IMR-90 (cell line): ENCODE data around the gene CHGA. TPM values are rescaled to one million over a fixed set of nuclear protein-coding genes. Genes with fewer than 3 reads are reported as not detected.

Source experiments
- ATAC-seq: fragments of 200-7000 bp; cut with Tn5 transposase; 2 replicates; pipeline ENCODE4 v1.9.1; 2020; ENCODE audit warnings: low read depth, mild to moderate bottlenecking, moderate library complexity
- BruUV-seq: library from RNA; stranded (reverse); fragments of 400-500 nt; replicated peaks from 2 replicates; lab custom pipeline; 2021; lab: Mats Ljungman, UMichigan
- CTCF ChIA-PET: fragments of 300-600 bp; formaldehyde crosslinking; extraction: SDS; loops from one replicate; lab custom pipeline; 2021; ENCODE audit warnings: antibody characterized with exemption; lab: Yijun Ruan, JAX
- POLR2A ChIA-PET: fragments of 300-600 bp; sonication (Branson Sonifier 250); formaldehyde crosslinking; loops from one replicate; lab custom pipeline; 2022; ENCODE audit warnings: antibody characterized with exemption; ENCODE audit not compliant: unreplicated experiment; lab: Charles Lee
- DNase-seq: peaks from one replicate; pipeline ENCODE4 v3.0.0; 2013
- H2AFZ ChIP-seq: replicated peaks from 2 replicates; pipeline ENCODE3; 2013; ENCODE audit warnings: low read length, mild to moderate bottlenecking; ENCODE audit not compliant: poor library complexity
- H2AK5ac ChIP-seq: 2 replicates; pipeline ENCODE4 v1.6.1; 2013; ENCODE audit warnings: low read depth, low read length, inconsistent platforms
- H2AK9ac ChIP-seq: replicated peaks from 2 replicates; pipeline ENCODE3; 2013; ENCODE audit warnings: mild to moderate bottlenecking, low read depth, low read length, moderate library complexity; ENCODE audit not compliant: poor library complexity
- H2BK120ac ChIP-seq: 2 replicates; pipeline ENCODE4 v1.6.1; 2013; ENCODE audit warnings: low read depth, low read length, inconsistent platforms
- H2BK15ac ChIP-seq: 3 replicates; pipeline ENCODE4 v1.6.1; 2013; ENCODE audit warnings: low read depth, low read length, inconsistent platforms
- H2BK20ac ChIP-seq: 2 replicates; pipeline ENCODE4 v1.6.1; 2013; ENCODE audit warnings: low read depth, mild to moderate bottlenecking, inconsistent platforms, low read length, moderate library complexity
- H2BK5ac ChIP-seq: 2 replicates; pipeline ENCODE4 v1.6.1; 2013; ENCODE audit warnings: mild to moderate bottlenecking, low read depth, low read length, inconsistent platforms; ENCODE audit not compliant: poor library complexity, severe bottlenecking
- H3K14ac ChIP-seq: replicated peaks from 2 replicates; pipeline ENCODE4 v1.6.1; 2013; ENCODE audit warnings: low read depth, low read length, inconsistent platforms
- H3K18ac ChIP-seq: 2 replicates; pipeline ENCODE4 v1.6.1; 2013; ENCODE audit warnings: low read depth, low read length, control low read depth
- H3K23ac ChIP-seq: 2 replicates; pipeline ENCODE4 v1.6.1; 2013; ENCODE audit warnings: low read depth, low read length, inconsistent platforms
- H3K27ac ChIP-seq: 2 replicates; pipeline ENCODE4 v1.5.1; 2013; ENCODE audit warnings: mild to moderate bottlenecking, control low read depth, low read length; ENCODE audit not compliant: insufficient read depth
- H3K27me3 ChIP-seq: 2 replicates; pipeline ENCODE4 v1.6.1; 2013; ENCODE audit warnings: low read length; ENCODE audit not compliant: control insufficient read depth, insufficient read depth
- H3K36me3 ChIP-seq: 2 replicates; pipeline ENCODE4 v1.6.1; 2013; ENCODE audit warnings: low read length, mixed read lengths; ENCODE audit not compliant: control insufficient read depth, insufficient read depth
- H3K4ac ChIP-seq: 2 replicates; pipeline ENCODE4 v1.6.1; 2013; ENCODE audit warnings: low read depth, low read length, inconsistent platforms
- H3K4me1 ChIP-seq: 2 replicates; pipeline ENCODE4 v1.6.1; 2013; ENCODE audit warnings: low read length, mixed read lengths; ENCODE audit not compliant: control insufficient read depth, insufficient read depth
- H3K4me2 ChIP-seq: 2 replicates; pipeline ENCODE4 v1.6.1; 2013; ENCODE audit warnings: low read depth, mild to moderate bottlenecking, control low read depth, low read length, moderate library complexity
- H3K4me3 ChIP-seq: 2 replicates; pipeline ENCODE4 v1.5.1; 2013; ENCODE audit warnings: low read depth, mild to moderate bottlenecking, control low read depth, low read length, moderate library complexity; ENCODE audit not compliant: insufficient read depth
- H3K56ac ChIP-seq: 2 replicates; pipeline ENCODE4 v1.6.1; 2013; ENCODE audit warnings: low read length, inconsistent platforms; ENCODE audit not compliant: insufficient read depth; ENCODE audit errors: extremely low read depth
- H3K79me1 ChIP-seq, 2 experiments: 2 replicates each; pipeline ENCODE4 v1.6.1; 2013; ENCODE audit warnings: low read length in 2 of 2, inconsistent platforms in 1 of 2, low read depth in 1 of 2
- H3K9ac ChIP-seq: 2 replicates; pipeline ENCODE4 v1.6.1; 2013; ENCODE audit warnings: low read depth, low read length, control low read depth
- H3K9me1 ChIP-seq: 2 replicates; pipeline ENCODE4 v1.6.1; 2013; ENCODE audit warnings: low read length, inconsistent platforms; ENCODE audit not compliant: insufficient read depth
- H3K9me3 ChIP-seq: 2 replicates; pipeline ENCODE4 v1.6.1; 2013; ENCODE audit warnings: low read length; ENCODE audit not compliant: control insufficient read depth, insufficient read depth
- H4K20me1 ChIP-seq: 2 replicates; pipeline ENCODE4 v1.6.1; 2013; ENCODE audit warnings: low read length, inconsistent platforms; ENCODE audit not compliant: insufficient read depth
- H4K5ac ChIP-seq: 2 replicates; pipeline ENCODE4 v1.6.1; 2013; ENCODE audit warnings: mild to moderate bottlenecking, low read depth, low read length, control low read depth
- H4K8ac ChIP-seq, 2 experiments: 2 replicates each; pipeline ENCODE4 v1.6.1; 2013; ENCODE audit warnings: low read depth in 2 of 2, low read length in 2 of 2, control low read depth in 1 of 2, inconsistent platforms in 1 of 2
- H4K91ac ChIP-seq: 2 replicates; pipeline ENCODE4 v1.6.1; 2013; ENCODE audit warnings: low read depth, low read length, inconsistent platforms; ENCODE audit not compliant: insufficient read depth
- BHLHE40 ChIP-seq: fragments of 150-350 bp; IDR thresholded peaks from 2 replicates; pipeline ENCODE4 v1.6.1; 2016; ENCODE audit warnings: mild to moderate bottlenecking, low read depth, low read length
- CEBPB ChIP-seq: IDR thresholded peaks from 2 replicates; pipeline ENCODE4 v1.6.1; 2012; ENCODE audit warnings: low read depth, low read length, improper control_type of control experiment
- CHD1 ChIP-seq: IDR thresholded peaks from 2 replicates; pipeline ENCODE4 v1.6.1; 2012; ENCODE audit warnings: low read depth, low read length, improper control_type of control experiment
- FOS ChIP-seq: fragments of 150-350 bp; IDR thresholded peaks from 2 replicates; pipeline ENCODE4 v1.6.1; 2016; ENCODE audit warnings: low read depth, low read length
- MAFK ChIP-seq: IDR thresholded peaks from 2 replicates; pipeline ENCODE4 v1.6.1; 2012; ENCODE audit warnings: low read depth, low read length, improper control_type of control experiment
- MAZ ChIP-seq: IDR thresholded peaks from 2 replicates; pipeline ENCODE4 v1.6.1; 2012; ENCODE audit warnings: low read depth, mild to moderate bottlenecking, low read length, improper control_type of control experiment, moderate library complexity, borderline replicate concordance
- MXI1 ChIP-seq: IDR thresholded peaks from 2 replicates; pipeline ENCODE4 v1.6.1; 2012; ENCODE audit warnings: low read depth, mild to moderate bottlenecking, low read length, moderate library complexity, borderline replicate concordance
- NFE2L2 ChIP-seq: fragments of 150-350 bp; IDR thresholded peaks from 2 replicates; pipeline ENCODE4 v1.6.1; 2016; ENCODE audit warnings: low read depth, mild to moderate bottlenecking, low read length
- POLR2A ChIP-seq: IDR thresholded peaks from 2 replicates; pipeline ENCODE4 v1.6.1; 2012; ENCODE audit warnings: mild to moderate bottlenecking, low read depth, low read length
- RAD21 ChIP-seq: IDR thresholded peaks from 2 replicates; pipeline ENCODE4 v1.6.1; 2012; ENCODE audit warnings: low read length, improper control_type of control experiment
- RCOR1 ChIP-seq: IDR thresholded peaks from 2 replicates; pipeline ENCODE4 v1.6.1; 2012; ENCODE audit warnings: mild to moderate bottlenecking, low read length, improper control_type of control experiment; ENCODE audit not compliant: insufficient replicate concordance
- RFX5 ChIP-seq: IDR thresholded peaks from 2 replicates; pipeline ENCODE4 v1.8.0; 2012; ENCODE audit warnings: low read depth, mild to moderate bottlenecking, low read length, moderate library complexity
- SMC3 ChIP-seq: fragments of 150-350 bp; IDR thresholded peaks from 2 replicates; pipeline ENCODE4 v1.6.1; 2016; ENCODE audit warnings: low read depth, mild to moderate bottlenecking, antibody characterized with exemption, low read length, moderate library complexity
- WGBS, 2 experiments: methylation state at CpG; one replicate each; pipeline versions ENCODE4 v1.1.5 to v1.1.7; 2013; ENCODE audit warnings: missing lambda C conversion rate in 2 of 2; ENCODE audit not compliant: insufficient read length in 1 of 2; ENCODE audit errors: extremely low coverage in 2 of 2; 5-methylcytosine and 5-hydroxymethylcytosine counted together
- dilution Hi-C: fragments of 300-500 bp; cut with HindIII; formaldehyde crosslinking; loops from one replicate; pipeline ENCODE4 v1.14.3; 2018; ENCODE audit warnings: low sequenced_read_pairs; ENCODE audit not compliant: unreplicated experiment
- in situ Hi-C: fragments of 300-500 bp; cut with MboI; formaldehyde crosslinking; loops from 3 replicates; pipeline ENCODE4 v1.14.3; 2019; ENCODE audit warnings: low sequenced_read_pairs, inconsistent platforms, mixed read lengths
- intact Hi-C: fragments of 100-400 bp; cut with micrococcal nuclease; formaldehyde crosslinking; loops from 2 replicates; pipeline ENCODE4 v1.10.0; 2022
- polyA plus RNA-seq, 3 experiments: library from polyadenylated mRNA; depleted of rRNA; stranded (reverse); fragments of >200 nt; gene quantifications; 2 replicates each; pipeline ENCODE4 v1.2.3, GENCODE V29; 2012; ENCODE audit warnings: low replicate concordance in 1 of 3
- total RNA-seq: library from RNA; depleted of rRNA; stranded (reverse); fragments of >200 nt; gene quantifications from 2 replicates; pipeline ENCODE4 v1.2.3, GENCODE V29; 2012
- TF ChIP-seq, protein P1 (sequence below): fragments of 150-350 bp; IDR thresholded peaks from 2 replicates; pipeline ENCODE4 v1.6.1; 2017; ENCODE audit warnings: mild to moderate bottlenecking, antibody characterized with exemption, low read length, low read depth
- TF ChIP-seq, protein P2 (sequence below): conservative IDR thresholded peaks from 2 replicates; pipeline ENCODE4 v1.5.1; 2012; ENCODE audit warnings: mild to moderate bottlenecking, low read depth, low read length, improper control_type of control experiment
- TF ChIP-seq, protein P3 (sequence below): fragments of 150-350 bp; IDR thresholded peaks from 2 replicates; pipeline ENCODE4 v1.6.1; 2016; ENCODE audit warnings: low read depth, mild to moderate bottlenecking, low read length, moderate library complexity, borderline replicate concordance

The CHGA gene
- total and polyA plus RNA-seq, 2 of the 4 experiments (the other 2 are of a cell fraction): not detected

DNA sequence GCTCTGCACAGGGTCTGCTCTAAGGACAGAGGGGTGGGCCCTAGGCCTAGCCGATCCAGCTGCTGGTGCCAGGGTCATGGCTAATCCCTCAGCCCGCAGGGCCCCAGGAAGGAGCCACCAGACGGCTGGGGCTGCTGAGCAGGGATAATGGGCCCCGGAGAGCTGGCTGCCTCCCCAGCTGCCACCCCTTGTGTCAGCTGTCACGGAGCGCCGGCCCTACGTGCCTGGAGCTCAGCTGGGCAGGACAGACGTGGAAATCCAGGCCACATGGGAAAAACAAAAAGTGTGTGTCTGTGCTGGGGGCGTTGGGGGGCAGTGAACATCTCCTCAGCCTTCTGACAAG, 36.2 kb downstream of the CHGA start:
- CTCF ChIA-PET: no interaction called here

More for the DNA sequence above, 36.2 kb downstream of the CHGA start:
- Histone ChIP-seq H2BK5ac (no peak overlapping the region), H4K91ac (no peak overlapping the region), H3K9ac (no peak overlapping the region), H3K4me3 (no peak overlapping the region), H2AFZ (no peak overlapping the region), H3K18ac (no peak overlapping the region), H2BK20ac (no peak overlapping the region), H2AK5ac (no peak overlapping the region), H3K14ac (no peak overlapping the region), H3K79me1 (no peaks in the 10 kb centered on the region), H3K4ac (no peak overlapping the region), H2BK15ac (no peak overlapping the region), H3K9me3 (no peaks in the 10 kb centered on the region), H3K9me1 (peaks cover 11% of the 10 kb centered on the region; the same call in 1 of the 2 replicates), H3K4me2 (no peak overlapping the region), H3K23ac (no peak overlapping the region), H3K4me1 (0 out of 2 replicates have a peak, but pooled peaks cover 1% of the 10 kb centered on the region), H3K36me3 (no peaks in the 10 kb centered on the region), H3K27ac (no peak overlapping the region), H2BK120ac (no peak overlapping the region), H4K5ac (no peak overlapping the region), H3K56ac (no peak overlapping the region), H3K27me3 (no peaks in the 10 kb centered on the region), H4K20me1 (no peaks in the 10 kb centered on the region), H2AK9ac (no peak overlapping the region), H4K8ac (no peak overlapping the region)
- no peak for ATAC-seq
- TF ChIP-seq RAD21 (no peak), MAZ (no peak), FOS (no peak), RFX5 (no peak), MXI1 (no peak), RCOR1 (no peak), CEBPB (no peak), POLR2A (no peak), NFE2L2 (no peak), BHLHE40 (no peak), CHD1 (no peak), MAFK (no peak), SMC3 (no peak)
- TF ChIP-seq, protein P1, sequence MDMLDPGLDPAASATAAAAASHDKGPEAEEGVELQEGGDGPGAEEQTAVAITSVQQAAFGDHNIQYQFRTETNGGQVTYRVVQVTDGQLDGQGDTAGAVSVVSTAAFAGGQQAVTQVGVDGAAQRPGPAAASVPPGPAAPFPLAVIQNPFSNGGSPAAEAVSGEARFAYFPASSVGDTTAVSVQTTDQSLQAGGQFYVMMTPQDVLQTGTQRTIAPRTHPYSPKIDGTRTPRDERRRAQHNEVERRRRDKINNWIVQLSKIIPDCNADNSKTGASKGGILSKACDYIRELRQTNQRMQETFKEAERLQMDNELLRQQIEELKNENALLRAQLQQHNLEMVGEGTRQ: no peak
- TF ChIP-seq, protein P2, sequence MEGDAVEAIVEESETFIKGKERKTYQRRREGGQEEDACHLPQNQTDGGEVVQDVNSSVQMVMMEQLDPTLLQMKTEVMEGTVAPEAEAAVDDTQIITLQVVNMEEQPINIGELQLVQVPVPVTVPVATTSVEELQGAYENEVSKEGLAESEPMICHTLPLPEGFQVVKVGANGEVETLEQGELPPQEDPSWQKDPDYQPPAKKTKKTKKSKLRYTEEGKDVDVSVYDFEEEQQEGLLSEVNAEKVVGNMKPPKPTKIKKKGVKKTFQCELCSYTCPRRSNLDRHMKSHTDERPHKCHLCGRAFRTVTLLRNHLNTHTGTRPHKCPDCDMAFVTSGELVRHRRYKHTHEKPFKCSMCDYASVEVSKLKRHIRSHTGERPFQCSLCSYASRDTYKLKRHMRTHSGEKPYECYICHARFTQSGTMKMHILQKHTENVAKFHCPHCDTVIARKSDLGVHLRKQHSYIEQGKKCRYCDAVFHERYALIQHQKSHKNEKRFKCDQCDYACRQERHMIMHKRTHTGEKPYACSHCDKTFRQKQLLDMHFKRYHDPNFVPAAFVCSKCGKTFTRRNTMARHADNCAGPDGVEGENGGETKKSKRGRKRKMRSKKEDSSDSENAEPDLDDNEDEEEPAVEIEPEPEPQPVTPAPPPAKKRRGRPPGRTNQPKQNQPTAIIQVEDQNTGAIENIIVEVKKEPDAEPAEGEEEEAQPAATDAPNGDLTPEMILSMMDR: no peak
- TF ChIP-seq, protein P3, sequence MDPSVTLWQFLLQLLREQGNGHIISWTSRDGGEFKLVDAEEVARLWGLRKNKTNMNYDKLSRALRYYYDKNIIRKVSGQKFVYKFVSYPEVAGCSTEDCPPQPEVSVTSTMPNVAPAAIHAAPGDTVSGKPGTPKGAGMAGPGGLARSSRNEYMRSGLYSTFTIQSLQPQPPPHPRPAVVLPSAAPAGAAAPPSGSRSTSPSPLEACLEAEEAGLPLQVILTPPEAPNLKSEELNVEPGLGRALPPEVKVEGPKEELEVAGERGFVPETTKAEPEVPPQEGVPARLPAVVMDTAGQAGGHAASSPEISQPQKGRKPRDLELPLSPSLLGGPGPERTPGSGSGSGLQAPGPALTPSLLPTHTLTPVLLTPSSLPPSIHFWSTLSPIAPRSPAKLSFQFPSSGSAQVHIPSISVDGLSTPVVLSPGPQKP: no peak
- in situ Hi-C loops: no loop called here
- dilution Hi-C loops: no loop called here
- DNase-seq: no peak
- intact Hi-C loops: no loop called here
- BruUV-seq: no TSS peak
- WGBS, 2 experiments: 63% methylated on average over 9 of the region's 10 CpGs; no CpG with 5 or more reads in 1 of the 2 experiments
- POLR2A ChIA-PET: no interaction called here
